ENCODE results near the gene RTTN. TPM values are rescaled to one million over a fixed set of nuclear protein-coding genes. Genes with fewer than 3 reads are reported as not detected.

RTTN gene
- total RNA-seq, 1 experiment from 2014 or later, result 21.5 TPM

- ATAC-seq (no peak), DNase-seq (ENCODE audit: low spot score) (no peak)
- Mint-ChIP-seq H3K9me3 (no peaks in the 10 kb centered on the region), H3K4me1 (no peaks in the 10 kb centered on the region), H3K27me3 (ENCODE audit: low read depth) (no peaks in the 10 kb centered on the region), H3K27ac (no peak overlapping the region), H3K36me3 (peaks cover 5% of the 10 kb centered on the region), H3K4me3 (no peak overlapping the region)
- ChIA-PET POLR2A (no interaction called here), CTCF (no interaction called here)
- TF ChIP-seq PRRX2 (CRISPR knock-in tag; IDR thresholded peaks at IDR 0.05) (no peak), NR3C1 (CRISPR knock-in tag; conservative IDR thresholded peaks at IDR 0.05; ENCODE audit: low read depth) (no peak), ZNF396 (CRISPR knock-in tag; IDR thresholded peaks at IDR 0.05; ENCODE audit: borderline replicate concordance) (no peak), RELA (CRISPR knock-in tag; IDR thresholded peaks at IDR 0.05; ENCODE audit: borderline replicate concordance) (no peak), ZSCAN18 (CRISPR knock-in tag; IDR thresholded peaks at IDR 0.05) (no peak), JAZF1 (CRISPR knock-in tag; IDR thresholded peaks at IDR 0.05) (no peak), MYBL2 (CRISPR knock-in tag; IDR thresholded peaks at IDR 0.05) (no peak), TEAD4 (CRISPR knock-in tag; IDR thresholded peaks at IDR 0.05) (no peak), SOX15 (CRISPR knock-in tag; IDR thresholded peaks at IDR 0.05) (no peak)
Measured at GRCh38 chr18:70148039-70148938, 57.2 kb downstream of the RTTN start.

GRCh38 chr18:70146174-70146573, 59.3 kb downstream of the RTTN start:
- H3K36me3 Mint-ChIP-seq, result peaks cover 13% of the 10 kb centered on the region
- DNase-seq (ENCODE audit: low spot score) (no peak), ATAC-seq (no peak)
- ChIA-PET POLR2A (no interaction called here), CTCF (no interaction called here)
- no peaks in the 10 kb centered on the region for H3K4me1 Mint-ChIP-seq
- no peaks in the 10 kb centered on the region for H3K27me3 Mint-ChIP-seq (ENCODE audit: low read depth)
- no peak overlapping the region for H3K4me3 Mint-ChIP-seq
- TF ChIP-seq ATF3 (CRISPR knock-in tag; conservative IDR thresholded peaks at IDR 0.05), result no peak
- H3K9me3 Mint-ChIP-seq, result peaks cover 2% of the 10 kb centered on the region
- H3K27ac Mint-ChIP-seq, result no peak overlapping the region

- TF ChIP-seq ZBTB21 (CRISPR knock-in tag; IDR thresholded peaks at IDR 0.05; ENCODE audit: borderline replicate concordance) (no peak), JAZF1 (CRISPR knock-in tag; IDR thresholded peaks at IDR 0.05) (no peak), SMAD3 (CRISPR knock-in tag; IDR thresholded peaks at IDR 0.05; ENCODE audit: borderline replicate concordance) (no peak), TEAD4 (CRISPR knock-in tag; IDR thresholded peaks at IDR 0.05) (no peak), AR (CRISPR knock-in tag; IDR thresholded peaks at IDR 0.05) (no peak), RORB (CRISPR knock-in tag; IDR thresholded peaks at IDR 0.05) (no peak), ZNF423 (CRISPR knock-in tag; IDR thresholded peaks at IDR 0.05) (no peak), ATF2 (CRISPR knock-in tag; IDR thresholded peaks at IDR 0.05; ENCODE audit: borderline replicate concordance, low read depth) (no peak), NR2C2 (CRISPR knock-in tag; IDR thresholded peaks at IDR 0.05) (no peak), CREM (CRISPR knock-in tag; IDR thresholded peaks at IDR 0.05) (no peak), NFE2L1 (CRISPR knock-in tag; IDR thresholded peaks at IDR 0.05) (no peak)
- POLR2A ChIA-PET, result interaction anchor here (0.6 kb wide), 1 partner anchor 241 kb away, joined by 3 read pairs; no protein-coding TSS in a partner anchor
- H3K27me3 Mint-ChIP-seq (ENCODE audit: low read depth), result no peaks in the 10 kb centered on the region
- H3K4me1 Mint-ChIP-seq, result no peaks in the 10 kb centered on the region
- no peak overlapping the region for H3K27ac Mint-ChIP-seq
- H3K36me3 Mint-ChIP-seq, result peaks cover 16% of the 10 kb centered on the region
- ATAC-seq (no peak), DNase-seq (ENCODE audit: low spot score) (no peak)
- H3K9me3 Mint-ChIP-seq, result peaks cover 4% of the 10 kb centered on the region
- H3K4me3 Mint-ChIP-seq, result no peak overlapping the region
- CTCF ChIA-PET, result no interaction called here
Measured at GRCh38 chr18:70142001-70142400, 63.5 kb downstream of the RTTN start.
